OCI-M1 (cell line): ENCODE results near the gene TUSC2.

Source experiments
- DNase-seq: peaks from one replicate; lab custom pipeline; 2025; lab: John Stamatoyannopoulos, UW

Gene TUSC2

GRCh38 chr3:50354850-50355249, 26.8 kb upstream of the TUSC2 start:
- no peak for DNase-seq

DNA sequence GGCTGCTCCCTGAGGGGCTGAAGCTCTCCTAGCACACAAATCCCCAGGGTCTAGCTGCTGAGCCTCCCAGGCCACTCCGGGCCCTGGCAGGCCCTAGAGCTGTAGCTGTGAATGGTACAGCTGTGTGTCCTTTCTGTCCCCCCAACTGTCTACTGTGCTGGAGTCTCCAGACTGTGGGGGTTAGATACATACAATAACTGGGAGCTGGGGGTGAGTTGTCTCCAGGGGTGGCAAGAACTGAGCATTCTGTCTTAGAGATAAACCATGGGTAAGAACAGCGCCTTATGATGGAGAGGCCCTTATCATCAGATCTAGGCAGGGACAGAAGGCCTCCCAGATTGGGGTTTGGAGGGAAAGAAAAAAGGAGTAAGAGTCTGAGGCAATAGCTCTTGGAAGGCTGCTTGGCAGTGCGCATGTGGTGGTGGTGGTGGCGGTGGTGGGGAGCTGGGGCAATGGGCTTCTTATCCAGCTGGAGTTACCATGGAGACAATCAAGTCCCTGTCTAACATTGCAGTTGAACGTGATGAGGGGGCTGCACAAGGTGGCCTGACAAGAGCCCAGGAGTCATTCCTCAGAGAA, 26.3 kb upstream of the TUSC2 start:
- DNase-seq = peak; percentile 18

GRCh38 chr3:50353245-50354004, 25.4 kb upstream of the TUSC2 start:
- no peak for DNase-seq

- DNase-seq = peak; percentile 23
Observed at GRCh38 chr3:50352781-50353180, 24.8 kb upstream of the TUSC2 start.

- DNase-seq = no peak
Observed at GRCh38 chr3:50351323-50351697, 23.3 kb upstream of the TUSC2 start.

DNA sequence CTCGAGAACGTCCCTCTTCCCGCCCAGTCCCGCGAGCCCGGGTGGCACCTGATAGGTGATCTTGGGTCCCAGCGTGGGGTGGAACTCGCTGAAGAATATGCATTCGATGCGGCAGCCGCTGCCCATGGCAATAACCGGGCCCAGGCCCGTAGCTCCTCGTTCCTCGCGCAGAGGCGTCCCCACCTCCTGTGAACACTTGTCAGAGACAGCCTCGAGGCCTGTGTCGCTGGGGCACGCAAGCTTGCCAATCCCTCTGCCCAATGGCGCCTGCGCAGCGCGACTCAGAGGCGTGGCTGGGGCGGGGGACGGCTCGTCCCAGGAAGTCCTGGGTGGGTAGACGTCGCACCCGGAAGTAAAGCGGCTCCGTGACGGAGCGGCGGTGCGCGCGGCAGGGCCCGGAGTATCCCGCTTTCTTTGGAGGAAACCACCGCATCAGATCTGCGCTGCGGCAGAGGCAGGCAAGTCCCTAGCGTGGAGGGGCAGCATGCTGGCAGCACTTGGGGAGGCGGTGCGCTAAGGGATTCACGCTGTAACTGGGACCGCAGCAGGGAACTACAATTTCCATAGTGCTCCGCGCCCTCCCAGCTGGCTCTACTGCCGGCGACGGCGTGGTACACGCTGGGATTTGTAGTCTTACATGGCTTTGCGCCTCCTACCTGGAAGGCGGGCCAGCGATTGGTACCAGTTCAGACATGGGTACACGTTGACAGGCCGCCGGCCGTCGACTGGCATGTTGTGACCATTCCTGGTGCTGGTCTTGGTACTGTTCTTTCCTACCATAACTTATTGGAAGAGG, 22.7 kb upstream of the TUSC2 start, which contains the start of the genes CYB561D2 and NPRL2:
CYB561D2 (plus strand) TSS at position 336 of the 796 bp plus-strand sequence. CDS start 572 bp downstream, outside the sequence.
NPRL2 (minus strand) TSS at position 249 of the 796 bp plus-strand sequence; CDS start at position 126, 123 bp downstream.
- peak; percentile 94 for DNase-seq

GRCh38 chr3:50350213-50350526, 22.1 kb upstream of the TUSC2 start:
- no peak for DNase-seq

- DNase-seq = peak; percentile 71
Observed at GRCh38 chr3:50347187-50347813, 19.3 kb upstream of the TUSC2 start.

GRCh38 chr3:50345586-50346234, 17.7 kb upstream of the TUSC2 start, which contains the start of gene ZMYND10:
Gene ZMYND10, minus strand, starts transcription at chr3:50345732. Its CDS starts 153 bp downstream, at chr3:50345579.
- no peak for DNase-seq

GRCh38 chr3:50345008-50345407, 17.0 kb upstream of the TUSC2 start:
- no peak for DNase-seq

DNA sequence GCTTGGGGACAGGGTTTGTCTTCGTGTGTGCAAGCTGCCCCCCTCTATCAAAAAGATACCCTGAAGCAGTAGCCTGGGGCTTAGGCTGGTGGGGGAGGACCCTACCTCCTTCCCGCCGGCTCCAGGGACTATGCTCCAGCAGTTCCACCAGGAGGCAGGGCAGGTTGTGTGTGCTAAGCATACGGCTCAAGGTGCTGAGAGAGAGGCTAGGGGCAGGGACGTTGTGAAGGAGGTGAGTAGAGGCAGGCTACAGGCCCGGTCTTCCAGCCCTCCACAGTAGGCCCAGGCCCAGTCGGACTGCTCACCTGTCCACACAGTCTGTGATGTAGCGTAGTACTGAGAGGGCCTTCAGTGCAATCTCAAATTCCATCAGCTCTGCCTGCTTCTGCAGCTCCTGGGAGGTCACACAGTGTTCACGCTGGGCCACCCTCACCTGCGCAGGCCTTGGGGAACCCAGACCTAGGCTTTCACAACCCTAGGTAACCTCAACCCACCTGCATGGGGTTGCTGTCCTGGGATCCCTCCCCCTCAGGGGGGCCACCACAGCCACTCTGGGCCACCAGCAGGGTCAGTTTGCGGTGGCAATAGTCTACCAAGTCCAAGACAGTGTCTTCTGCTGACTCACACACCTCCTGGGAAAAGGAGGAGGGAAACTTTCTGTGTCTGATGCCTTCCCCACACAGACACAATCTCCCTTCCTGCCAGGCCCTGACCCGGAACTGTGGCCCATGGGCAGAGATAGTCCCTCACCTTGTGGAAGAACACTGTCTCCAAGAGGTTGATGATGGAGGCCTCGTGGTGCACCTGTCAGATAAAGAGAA, 15.0 kb upstream of the TUSC2 start:
- DNase-seq = no peak

GRCh38 chr3:50341996-50342650, 14.1 kb upstream of the TUSC2 start:
- DNase-seq = no peak

- DNase-seq = no peak
Observed at GRCh38 chr3:50341537-50341936, 13.5 kb upstream of the TUSC2 start.

DNA sequence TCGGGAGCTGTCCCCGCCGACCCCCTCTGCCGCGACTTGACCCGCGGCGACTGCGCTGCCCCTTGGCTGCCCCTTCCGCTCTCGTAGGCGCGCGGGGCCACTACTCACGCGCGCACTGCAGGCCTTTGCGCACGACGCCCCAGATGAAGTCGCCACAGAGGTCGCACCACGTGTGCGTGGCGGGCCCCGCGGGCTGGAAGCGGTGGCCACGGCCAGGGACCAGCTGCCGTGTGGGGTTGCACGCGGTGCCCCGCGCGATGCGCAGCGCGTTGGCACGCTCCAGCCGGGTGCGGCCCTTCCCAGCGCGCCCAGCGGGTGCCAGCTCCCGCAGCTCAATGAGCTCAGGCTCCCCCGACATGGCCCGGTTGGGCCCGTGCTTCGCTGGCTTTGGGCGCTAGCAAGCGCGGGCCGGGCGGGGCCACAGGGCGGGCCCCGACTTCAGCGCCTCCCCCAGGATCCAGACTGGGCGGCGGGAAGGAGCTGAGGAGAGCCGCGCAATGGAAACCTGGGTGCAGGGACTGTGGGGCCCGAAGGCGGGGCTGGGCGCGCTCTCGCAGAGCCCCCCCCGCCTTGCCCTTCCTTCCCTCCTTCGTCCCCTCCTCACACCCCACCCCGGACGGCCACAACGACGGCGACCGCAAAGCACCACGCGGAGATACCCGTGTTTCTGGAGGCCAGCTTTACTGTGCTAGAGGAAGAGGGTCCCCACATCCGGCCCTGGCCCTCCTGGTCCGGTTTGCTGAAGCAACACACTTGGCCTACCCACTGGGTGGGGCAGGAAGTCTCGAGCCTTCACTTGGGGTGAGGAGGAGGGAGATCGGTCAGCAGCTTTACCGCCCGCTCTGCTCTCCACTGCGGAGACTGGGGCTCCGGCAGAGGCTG, 12.7 kb upstream of the TUSC2 start, which contains the start of gene RASSF1:
RASSF1 (minus strand) TSS at position 389 of the 882 bp plus-strand sequence; CDS start at position 358, 31 bp downstream.
- DNase-seq = peak; percentile 82

DNA sequence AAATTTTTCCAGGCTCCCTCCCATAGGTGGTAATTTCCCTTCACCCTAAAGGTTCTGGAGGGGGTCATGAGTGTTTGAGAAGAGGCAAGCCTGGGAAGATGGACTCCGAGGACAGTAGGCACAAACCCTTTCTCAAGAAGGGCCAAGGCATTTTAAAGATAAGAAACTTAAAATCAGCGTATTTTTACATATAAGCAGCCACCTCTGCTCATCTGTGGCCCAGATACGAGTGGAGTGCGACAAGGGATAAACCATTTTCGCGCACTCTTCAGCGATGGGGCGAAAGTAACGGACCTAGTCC, 12.1 kb upstream of the TUSC2 start:
- peak; percentile 51 for DNase-seq

DNA sequence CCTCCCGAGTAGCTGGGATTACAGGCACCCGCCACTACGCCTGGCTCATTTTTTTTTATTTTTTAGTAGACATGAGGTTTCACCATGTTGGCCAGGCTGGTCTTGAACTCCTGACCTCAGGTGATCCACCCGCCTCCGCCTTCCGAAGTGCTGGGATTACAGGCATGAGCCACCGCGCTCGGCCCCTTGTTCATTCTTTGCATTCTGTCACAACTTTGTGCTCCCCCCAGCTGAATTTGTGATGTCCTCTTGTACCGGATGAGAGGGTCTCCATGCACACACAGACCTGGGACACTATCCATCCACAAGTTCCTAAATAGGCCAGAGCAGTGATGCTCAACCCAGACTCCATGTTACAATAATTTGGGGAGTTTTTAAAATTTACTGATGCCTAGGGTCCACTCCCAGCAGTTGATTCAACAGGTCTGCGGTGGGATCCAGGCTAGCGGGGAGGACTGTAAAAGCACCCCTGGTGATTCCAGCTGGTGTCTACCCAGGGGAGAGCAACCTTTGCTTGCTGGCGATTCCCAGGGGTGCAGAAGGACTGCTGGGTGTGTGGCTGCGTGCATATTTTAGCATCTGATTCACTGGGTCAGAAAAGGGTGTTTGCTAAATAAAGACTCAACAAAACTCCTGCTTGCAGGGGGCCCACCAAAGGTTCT, 11.6 kb upstream of the TUSC2 start:
- peak; percentile 46 for DNase-seq

GRCh38 chr3:50338965-50339364, 10.9 kb upstream of the TUSC2 start:
- DNase-seq = peak; percentile 68

DNA sequence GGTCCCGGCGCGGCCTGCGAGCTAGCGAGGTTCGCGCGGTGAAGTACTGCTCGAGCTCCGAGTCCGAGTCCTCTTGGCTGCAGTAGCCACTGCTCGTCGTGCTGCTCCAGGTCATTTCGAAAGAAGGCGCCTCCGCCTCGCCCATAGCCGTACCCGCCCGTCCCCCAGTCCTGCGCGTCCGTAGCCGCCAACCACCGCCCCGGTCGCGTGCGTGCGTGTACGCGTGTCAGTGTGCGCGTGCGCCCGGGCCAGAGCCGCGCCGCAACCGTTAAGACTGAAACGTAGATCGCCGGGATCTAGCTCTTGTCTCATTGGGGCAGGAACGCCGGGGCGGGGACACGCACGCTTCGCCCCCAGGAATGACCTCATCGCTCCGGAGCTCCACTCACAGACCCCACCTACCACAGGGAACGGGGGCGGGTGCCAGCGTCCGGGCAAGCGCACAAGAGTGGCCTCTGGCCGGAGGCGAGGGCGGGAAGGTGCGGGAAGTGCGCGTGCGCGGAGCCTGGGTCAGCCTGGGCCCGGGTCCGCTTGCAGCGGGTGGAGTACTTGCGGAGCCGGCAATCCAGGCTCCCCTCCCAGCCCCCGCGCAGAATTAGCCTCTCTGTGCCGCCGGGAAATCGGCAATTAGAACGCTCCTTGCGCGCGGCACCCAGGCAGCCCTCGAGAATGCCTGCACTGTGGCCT, 9.3 kb upstream of the TUSC2 start:
- DNase-seq = peak; percentile 97
